IPS-18a (cell line): ENCODE data around the gene PPL.
"Not testable (repeated sequence)": the region's sequence is repeated elsewhere in the genome, so short reads cannot be mapped to it uniquely, and the experiment has no call there.

Source experiments
- H3K27ac ChIP-seq: one replicate; pipeline ENCODE4 v1.5.1; 2013; ENCODE audit warnings: low read length
- H3K27me3 ChIP-seq: one replicate; pipeline ENCODE4 v1.6.1; 2013; ENCODE audit warnings: mild to moderate bottlenecking, low read length; ENCODE audit not compliant: control insufficient read depth, insufficient read depth
- H3K36me3 ChIP-seq: one replicate; pipeline ENCODE4 v1.6.1; 2013; ENCODE audit warnings: low read depth, low read length; ENCODE audit not compliant: control insufficient read depth
- H3K4me1 ChIP-seq: one replicate; pipeline ENCODE4 v1.6.1; 2013; ENCODE audit warnings: low read depth, low read length; ENCODE audit not compliant: control insufficient read depth
- H3K4me3 ChIP-seq: one replicate; pipeline ENCODE4 v1.5.1; 2013; ENCODE audit warnings: low read length
- H3K9ac ChIP-seq: one replicate; pipeline ENCODE4 v1.6.1; 2013; ENCODE audit warnings: mild to moderate bottlenecking, low read length, moderate library complexity
- H3K9me3 ChIP-seq: one replicate; pipeline ENCODE4 v1.6.1; 2013; ENCODE audit warnings: low read depth, low read length; ENCODE audit not compliant: control insufficient read depth

PPL gene

GRCh38 chr16:4899474-4899846 lies 37.5 kb downstream of the PPL start:
- Histone ChIP-seq H3K9ac (no peak overlapping the region), H3K27ac (no peak overlapping the region), H3K9me3 (no peaks in the 10 kb centered on the region), H3K4me1 (no peaks in the 10 kb centered on the region), H3K4me3 (no peak overlapping the region), H3K27me3 (no peaks in the 10 kb centered on the region), H3K36me3 (no peaks in the 10 kb centered on the region)

GRCh38 chr16:4898811-4899473 lies 38.0 kb downstream of the PPL start:
- H3K4me3 ChIP-seq, result no peak overlapping the region

GRCh38 chr16:4897328-4897727 lies 39.6 kb downstream of the PPL start:
- H3K36me3 ChIP-seq, result no peaks in the 10 kb centered on the region
- no peaks in the 10 kb centered on the region for H3K27me3 ChIP-seq
- no peak overlapping the region for H3K27ac ChIP-seq
- H3K4me3 ChIP-seq, result no peak overlapping the region
- H3K9ac ChIP-seq, result no peak overlapping the region
- H3K9me3 ChIP-seq, result no peaks in the 10 kb centered on the region
- H3K4me1 ChIP-seq, result no peaks in the 10 kb centered on the region

More at GRCh38 chr16:4898811-4899473, 38.0 kb downstream of the PPL start:
- Histone ChIP-seq H3K4me1 (no peaks in the 10 kb centered on the region), H3K36me3 (no peaks in the 10 kb centered on the region), H3K9ac (no peak overlapping the region), H3K27me3 (no peaks in the 10 kb centered on the region), H3K27ac (no peak overlapping the region), H3K9me3 (no peaks in the 10 kb centered on the region)

- not testable (repeated sequence) for H3K9me3 ChIP-seq, H3K27me3 ChIP-seq, H3K36me3 ChIP-seq, H3K4me3 ChIP-seq, H3K9ac ChIP-seq, H3K27ac ChIP-seq, H3K4me1 ChIP-seq
Measured at GRCh38 chr16:4896761-4897160, 40.2 kb downstream of the PPL start.

GRCh38 chr16:4895366-4895765 lies 41.6 kb downstream of the PPL start:
- H3K4me3 ChIP-seq, result no peak overlapping the region
- no peak overlapping the region for H3K9ac ChIP-seq
- no peak overlapping the region for H3K27ac ChIP-seq
- no peaks in the 10 kb centered on the region for H3K4me1 ChIP-seq
- H3K27me3 ChIP-seq, result no peaks in the 10 kb centered on the region
- no peaks in the 10 kb centered on the region for H3K36me3 ChIP-seq
- no peaks in the 10 kb centered on the region for H3K9me3 ChIP-seq

- Histone ChIP-seq H3K9me3 (no peaks in the 10 kb centered on the region), H3K9ac (no peak overlapping the region), H3K36me3 (no peaks in the 10 kb centered on the region), H3K27ac (no peak overlapping the region), H3K4me1 (no peaks in the 10 kb centered on the region), H3K4me3 (no peak overlapping the region), H3K27me3 (no peaks in the 10 kb centered on the region)
Measured at GRCh38 chr16:4894276-4895150, 42.4 kb downstream of the PPL start.

- Histone ChIP-seq H3K27me3 (no peaks in the 10 kb centered on the region), H3K9me3 (no peaks in the 10 kb centered on the region), H3K4me1 (no peaks in the 10 kb centered on the region), H3K9ac (no peak overlapping the region), H3K27ac (no peak overlapping the region), H3K36me3 (no peaks in the 10 kb centered on the region), H3K4me3 (no peak overlapping the region)
Measured at GRCh38 chr16:4893103-4893862, 43.7 kb downstream of the PPL start.

- Histone ChIP-seq H3K4me1 (no peaks in the 10 kb centered on the region), H3K27me3 (no peaks in the 10 kb centered on the region), H3K27ac (no peak overlapping the region), H3K9ac (no peak overlapping the region), H3K36me3 (peaks cover 1% of the 10 kb centered on the region), H3K9me3 (no peaks in the 10 kb centered on the region), H3K4me3 (no peak overlapping the region)
Measured at GRCh38 chr16:4892361-4893102, 44.4 kb downstream of the PPL start.

GRCh38 chr16:4891886-4892216 lies 45.1 kb downstream of the PPL start:
- peaks cover 8% of the 10 kb centered on the region for H3K36me3 ChIP-seq

GRCh38 chr16:4891097-4891885 lies 45.7 kb downstream of the PPL start:
- Histone ChIP-seq H3K4me1 (no peaks in the 10 kb centered on the region), H3K4me3 (no peak overlapping the region), H3K27me3 (no peaks in the 10 kb centered on the region), H3K27ac (no peak overlapping the region), H3K36me3 (peaks cover 11% of the 10 kb centered on the region), H3K9me3 (no peaks in the 10 kb centered on the region), H3K9ac (no peak overlapping the region)

More at GRCh38 chr16:4891886-4892216, 45.1 kb downstream of the PPL start:
- H3K27me3 ChIP-seq, result no peaks in the 10 kb centered on the region
- H3K9ac ChIP-seq, result no peak overlapping the region
- no peak overlapping the region for H3K27ac ChIP-seq
- no peaks in the 10 kb centered on the region for H3K9me3 ChIP-seq
- H3K4me1 ChIP-seq, result no peaks in the 10 kb centered on the region
- no peak overlapping the region for H3K4me3 ChIP-seq
